Mucosa of stomach (tissue), 1 donor: ENCODE results near the gene DNAJA3.

ENCODE experiments used
- H3K27me3 ChIP-seq: one replicate; pipeline ENCODE4 v1.7.0; 2013; ENCODE audit warnings: mild to moderate bottlenecking, low read length; ENCODE audit not compliant: control insufficient read depth, insufficient read depth
- H3K36me3 ChIP-seq: one replicate; pipeline ENCODE4 v1.7.0; 2013; ENCODE audit warnings: low read length; ENCODE audit not compliant: control insufficient read depth, insufficient read depth
- H3K4me1 ChIP-seq: one replicate; pipeline ENCODE4 v1.7.0; 2013; ENCODE audit warnings: mild to moderate bottlenecking, low read length; ENCODE audit not compliant: control insufficient read depth, insufficient read depth
- H3K4me3 ChIP-seq: one replicate; pipeline ENCODE4 v1.7.0; 2013; ENCODE audit warnings: low read length
- H3K9ac ChIP-seq: one replicate; pipeline ENCODE4 v1.7.0; 2013; ENCODE audit warnings: mild to moderate bottlenecking, low read length, moderate library complexity
- H3K9me3 ChIP-seq: one replicate; pipeline ENCODE4 v1.7.0; 2013; ENCODE audit warnings: mild to moderate bottlenecking, low read length, moderate library complexity; ENCODE audit not compliant: control insufficient read depth
- donor health status: Pancreatic carcinoma.

Gene DNAJA3

GRCh38 chr16:4382795-4383357 is 42.8 kb upstream of the DNAJA3 start:
- H3K9ac ChIP-seq = no peak overlapping the region
- H3K4me3 ChIP-seq = no peak overlapping the region
- H3K9me3 ChIP-seq = no peaks in the 10 kb centered on the region
- no peaks in the 10 kb centered on the region for H3K27me3 ChIP-seq
- H3K36me3 ChIP-seq = no peaks in the 10 kb centered on the region
- peaks cover 12% of the 10 kb centered on the region for H3K4me1 ChIP-seq

GRCh38 chr16:4383591-4384444 is 41.9 kb upstream of the DNAJA3 start:
- peaks cover 2% of the 10 kb centered on the region for H3K4me1 ChIP-seq
- no peaks in the 10 kb centered on the region for H3K27me3 ChIP-seq
- H3K36me3 ChIP-seq = no peaks in the 10 kb centered on the region
- H3K9ac ChIP-seq = no peak overlapping the region
- H3K4me3 ChIP-seq = no peak overlapping the region
- no peaks in the 10 kb centered on the region for H3K9me3 ChIP-seq

DNA sequence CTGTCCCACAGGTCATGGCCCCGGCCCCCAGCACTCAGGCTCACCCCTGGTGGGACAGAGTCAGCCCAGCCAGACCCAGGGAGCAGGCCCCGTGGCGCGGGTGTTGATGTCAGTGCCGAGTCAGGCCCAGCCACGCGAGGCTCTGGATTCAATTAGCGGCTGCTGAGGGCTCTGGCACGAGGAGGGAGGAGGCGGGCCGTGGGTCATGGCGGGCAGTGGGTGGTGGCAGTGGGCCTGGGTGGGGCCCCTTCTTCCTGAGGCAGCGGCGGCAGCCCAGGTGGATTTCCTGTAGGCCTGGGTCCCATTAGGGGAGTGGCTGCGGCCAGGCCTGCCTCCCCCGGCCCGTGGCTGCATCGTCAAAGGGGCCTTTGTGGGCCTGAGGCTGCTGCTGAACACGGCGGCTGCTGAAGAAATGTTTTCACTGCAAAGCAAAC is 41.1 kb upstream of the DNAJA3 start:
- no peaks in the 10 kb centered on the region for H3K9me3 ChIP-seq
- no peak overlapping the region for H3K9ac ChIP-seq
- H3K27me3 ChIP-seq = no peaks in the 10 kb centered on the region
- H3K36me3 ChIP-seq = no peaks in the 10 kb centered on the region
- H3K4me1 ChIP-seq = no peaks in the 10 kb centered on the region
- H3K4me3 ChIP-seq = no peak overlapping the region

- Histone ChIP-seq H3K9ac (no peak overlapping the region), H3K4me3 (no peak overlapping the region), H3K27me3 (no peaks in the 10 kb centered on the region), H3K9me3 (no peaks in the 10 kb centered on the region), H3K36me3 (no peaks in the 10 kb centered on the region), H3K4me1 (no peaks in the 10 kb centered on the region)
These were observed 40.4 kb upstream of the DNAJA3 start for GRCh38 chr16:4385066-4385788.

DNA sequence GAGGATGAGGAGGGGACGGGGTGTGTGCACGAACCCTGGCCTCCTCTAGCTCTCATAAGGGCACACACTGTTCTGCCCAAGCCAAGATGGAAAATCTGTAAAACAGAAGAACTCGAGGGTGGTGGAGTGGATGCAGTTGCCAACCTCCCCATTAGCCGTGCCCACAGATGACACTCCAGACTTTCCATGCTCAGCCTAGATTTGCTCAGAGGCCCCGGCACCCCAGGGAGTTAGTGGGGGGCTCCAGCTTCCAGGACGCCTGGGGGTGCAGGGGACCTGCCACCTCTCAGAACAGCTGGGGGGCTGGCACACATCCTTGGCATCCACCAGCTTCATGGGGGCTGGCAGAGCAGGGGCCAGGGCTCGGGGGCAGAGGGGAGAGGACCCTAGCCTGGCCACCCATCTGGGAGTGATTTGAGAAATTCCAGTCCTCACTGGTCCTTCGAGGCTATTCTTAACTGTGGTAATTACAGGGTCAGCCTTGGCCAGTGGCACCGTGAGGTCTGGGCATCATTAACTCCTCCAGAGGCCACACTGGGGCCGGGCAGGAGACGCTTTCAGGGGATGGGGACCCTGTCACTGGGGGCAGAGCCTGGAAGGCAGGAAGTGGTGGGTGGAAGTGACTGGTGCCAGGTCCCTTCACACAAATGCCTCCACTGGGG is 39.7 kb upstream of the DNAJA3 start:
- no peak overlapping the region for H3K9ac ChIP-seq
- H3K9me3 ChIP-seq = no peaks in the 10 kb centered on the region
- no peaks in the 10 kb centered on the region for H3K27me3 ChIP-seq
- H3K36me3 ChIP-seq = no peaks in the 10 kb centered on the region
- H3K4me1 ChIP-seq = no peaks in the 10 kb centered on the region
- no peak overlapping the region for H3K4me3 ChIP-seq

- Histone ChIP-seq H3K4me1 (no peaks in the 10 kb centered on the region), H3K9ac (no peak overlapping the region), H3K36me3 (no peaks in the 10 kb centered on the region), H3K9me3 (no peaks in the 10 kb centered on the region), H3K27me3 (no peaks in the 10 kb centered on the region), H3K4me3 (no peak overlapping the region)
These were observed 39.2 kb upstream of the DNAJA3 start for GRCh38 chr16:4386451-4386805.

GRCh38 chr16:4386951-4387565 is 38.6 kb upstream of the DNAJA3 start:
- Histone ChIP-seq H3K4me3 (no peak overlapping the region), H3K9ac (no peak overlapping the region), H3K9me3 (no peaks in the 10 kb centered on the region), H3K4me1 (peaks cover 2% of the 10 kb centered on the region), H3K36me3 (no peaks in the 10 kb centered on the region), H3K27me3 (no peaks in the 10 kb centered on the region)

GRCh38 chr16:4387781-4388180 is 37.9 kb upstream of the DNAJA3 start:
- Histone ChIP-seq H3K4me1 (peaks cover 9% of the 10 kb centered on the region), H3K36me3 (no peaks in the 10 kb centered on the region), H3K4me3 (no peak overlapping the region), H3K9me3 (no peaks in the 10 kb centered on the region), H3K27me3 (no peaks in the 10 kb centered on the region), H3K9ac (no peak overlapping the region)

DNA sequence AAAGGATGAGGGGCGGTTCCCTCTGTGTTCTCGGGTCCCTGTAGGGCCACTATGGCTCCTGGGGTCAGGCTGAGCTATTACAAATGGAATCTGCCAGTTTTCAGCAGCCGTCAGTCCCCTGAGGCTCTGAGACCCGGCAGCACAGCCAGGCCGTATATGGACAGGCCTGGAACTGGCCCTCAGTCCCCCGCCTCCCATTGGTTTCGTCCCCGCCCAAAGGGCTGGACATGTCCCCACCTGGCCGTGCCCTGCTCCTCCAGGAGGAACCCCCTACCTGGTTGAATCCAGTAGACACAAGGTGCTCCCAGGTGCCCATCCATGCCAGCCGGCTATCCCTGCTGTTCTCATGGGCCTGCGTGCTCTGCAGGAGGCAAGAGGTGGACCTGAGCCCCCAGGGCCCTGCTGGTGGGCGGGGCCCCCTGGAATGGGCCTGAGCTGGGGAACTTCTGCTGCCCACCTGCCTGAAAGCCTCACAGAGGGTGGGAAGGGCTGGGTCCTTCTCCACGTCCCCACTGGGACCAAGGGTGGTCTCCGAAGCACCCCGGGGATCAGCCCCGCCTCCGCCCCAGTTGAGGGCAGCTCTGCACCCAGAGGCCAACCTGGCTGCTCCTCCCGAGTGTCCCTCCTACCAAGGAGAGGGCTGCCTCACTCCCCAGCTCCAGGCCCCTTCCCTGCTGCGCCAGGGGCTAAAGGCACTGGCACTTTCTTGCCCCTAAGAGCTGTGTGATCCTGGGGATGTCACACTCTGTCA is 37.2 kb upstream of the DNAJA3 start:
- Histone ChIP-seq H3K4me3 (no peak overlapping the region), H3K36me3 (no peaks in the 10 kb centered on the region), H3K9me3 (no peaks in the 10 kb centered on the region), H3K4me1 (peaks cover 14% of the 10 kb centered on the region), H3K9ac (no peak overlapping the region), H3K27me3 (no peaks in the 10 kb centered on the region)

DNA sequence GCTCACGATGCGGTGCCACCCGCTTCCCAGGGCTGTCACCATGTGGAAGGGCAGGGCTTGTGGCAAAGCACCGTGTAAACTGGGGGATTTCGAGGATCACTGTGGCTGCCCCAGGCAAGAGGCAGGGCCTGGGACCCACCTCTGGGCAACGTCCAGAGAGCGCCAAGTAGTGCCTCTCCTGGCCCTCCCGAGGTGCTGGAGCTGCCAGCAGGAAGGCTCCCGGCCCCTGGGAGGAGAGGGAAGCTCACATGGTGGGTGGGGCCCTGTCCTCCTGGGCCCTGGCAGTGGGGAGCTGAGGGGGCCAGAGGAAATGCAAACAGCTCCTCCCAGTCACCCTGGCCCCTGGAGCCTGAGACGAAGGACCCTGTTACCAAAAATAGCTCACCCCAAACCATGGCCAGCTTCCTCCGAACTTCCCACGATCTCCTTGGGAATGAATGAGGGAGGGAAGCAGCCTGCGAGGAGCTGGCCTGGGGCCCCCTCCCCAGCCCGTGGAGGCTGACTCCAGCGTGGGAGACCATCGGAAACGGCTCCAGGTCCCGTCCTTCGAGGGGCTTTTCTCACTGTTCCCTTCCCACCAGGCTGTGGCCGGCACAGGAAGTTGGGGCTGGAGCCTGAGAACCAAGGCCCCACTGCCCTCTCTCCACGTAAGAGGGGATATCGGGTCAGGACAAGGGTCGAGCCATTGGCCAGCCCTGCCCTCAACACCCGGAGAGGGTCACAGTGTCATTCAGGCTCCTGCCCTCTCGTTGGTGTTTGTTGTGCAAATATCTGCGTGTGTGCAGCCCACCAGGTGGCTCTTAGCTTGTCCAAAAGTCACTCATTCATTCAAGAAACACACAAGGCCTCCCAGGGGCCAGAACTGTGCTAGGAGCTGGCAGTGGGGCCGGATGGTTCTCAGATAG is 36.4 kb upstream of the DNAJA3 start:
- H3K4me1 ChIP-seq = peaks cover 17% of the 10 kb centered on the region
- no peak overlapping the region for H3K4me3 ChIP-seq
- no peaks in the 10 kb centered on the region for H3K36me3 ChIP-seq
- no peaks in the 10 kb centered on the region for H3K9me3 ChIP-seq
- no peak overlapping the region for H3K9ac ChIP-seq
- H3K27me3 ChIP-seq = no peaks in the 10 kb centered on the region
